OCI-M2 (cell line): Measurements from ENCODE around the gene MFAP2.

Experiments
- DNase-seq: peaks from one replicate; lab custom pipeline; 2025; ENCODE audit not compliant: unreplicated experiment; lab: John Stamatoyannopoulos, UW

MFAP2 gene

GRCh38 chr1:17008208-17008855 lies 27.9 kb upstream of the MFAP2 start:
- no peak for DNase-seq

GRCh38 chr1:17007121-17007520 lies 26.7 kb upstream of the MFAP2 start:
- DNase-seq: no peak

- DNase-seq: no peak
Observed at GRCh38 chr1:17005365-17005740, 24.9 kb upstream of the MFAP2 start.

GRCh38 chr1:17004466-17005364 lies 24.3 kb upstream of the MFAP2 start:
- DNase-seq: no peak

DNA sequence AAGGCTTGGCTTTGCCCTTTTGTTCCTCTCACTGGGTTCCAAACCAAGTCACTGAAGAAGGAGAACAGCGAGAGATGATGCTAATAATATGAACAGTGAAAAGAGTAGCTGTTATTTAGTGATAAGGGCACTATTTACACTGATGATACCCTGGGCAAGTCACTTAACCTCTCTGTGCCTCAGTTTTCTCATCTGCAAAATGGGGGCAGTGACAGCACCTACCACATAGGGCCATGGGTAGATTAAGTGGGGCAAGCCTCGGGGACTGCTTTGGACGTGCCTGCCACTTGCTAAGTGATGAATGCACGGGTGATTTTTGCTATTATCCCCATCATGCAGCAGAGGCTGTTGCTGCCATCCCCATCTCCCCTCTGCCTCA lies 22.1 kb upstream of the MFAP2 start:
- no peak for DNase-seq

DNA sequence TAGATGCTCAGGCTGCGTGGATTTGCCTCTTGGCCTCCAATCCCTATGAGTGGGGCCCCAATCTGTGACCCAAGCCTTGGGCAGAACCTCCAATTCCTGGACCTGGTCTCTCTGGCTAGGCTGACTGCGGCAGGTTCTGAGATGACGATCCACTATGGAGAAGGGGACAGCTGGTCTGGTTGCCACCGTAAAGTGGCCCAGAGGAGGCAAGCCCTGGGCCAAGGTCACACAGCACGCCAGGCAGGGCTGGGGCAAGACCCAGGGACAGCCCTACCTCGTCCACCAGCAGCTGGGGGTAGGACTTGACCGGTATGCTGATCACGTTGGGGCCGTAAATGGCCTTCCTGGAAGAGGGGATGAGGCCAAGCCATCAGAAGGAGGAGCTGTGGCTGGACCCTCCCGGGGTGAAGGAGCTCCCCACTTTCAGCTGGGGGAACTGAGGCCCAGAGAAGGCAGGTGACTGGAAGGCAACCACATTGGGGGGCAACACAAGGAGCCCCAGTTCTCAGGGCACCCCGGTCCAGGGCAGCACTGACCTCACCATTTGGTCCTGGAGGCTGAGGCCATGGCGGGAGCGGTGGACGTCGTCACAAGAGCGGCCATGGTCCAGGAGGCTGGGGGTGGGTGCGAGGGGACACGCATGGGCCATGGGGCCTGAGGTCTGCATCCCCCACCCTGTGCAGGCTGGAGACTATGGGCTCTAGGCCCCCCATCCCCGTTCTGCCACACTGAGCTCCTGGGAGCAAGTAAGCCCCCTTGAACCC lies 21.5 kb upstream of the MFAP2 start:
- DNase-seq: no peak

GRCh38 chr1:16999863-17000262 lies 19.4 kb upstream of the MFAP2 start:
- DNase-seq: no peak

- DNase-seq: no peak
Observed at GRCh38 chr1:16998589-16998988, 18.2 kb upstream of the MFAP2 start.

DNA sequence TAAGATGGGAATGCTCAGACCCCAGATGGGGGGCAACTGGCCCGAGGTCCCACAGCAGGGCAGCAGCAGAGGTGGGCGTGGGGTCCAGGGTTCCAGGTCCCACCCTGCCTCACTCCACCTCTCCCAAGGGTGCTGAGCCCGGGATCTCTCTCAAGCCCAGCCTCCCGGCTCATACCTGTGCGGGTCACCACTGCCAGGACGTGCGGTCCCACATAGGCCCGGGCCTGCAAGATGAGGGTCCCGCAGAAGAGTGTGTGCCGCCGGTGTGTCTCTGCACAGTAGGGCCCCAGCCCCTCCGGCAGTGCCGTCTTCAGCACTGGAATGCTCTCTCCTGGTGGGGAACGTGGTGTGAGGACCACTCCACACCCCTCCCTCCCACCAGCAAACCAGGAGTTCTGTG lies 16.4 kb upstream of the MFAP2 start:
- DNase-seq: no peak

DNA sequence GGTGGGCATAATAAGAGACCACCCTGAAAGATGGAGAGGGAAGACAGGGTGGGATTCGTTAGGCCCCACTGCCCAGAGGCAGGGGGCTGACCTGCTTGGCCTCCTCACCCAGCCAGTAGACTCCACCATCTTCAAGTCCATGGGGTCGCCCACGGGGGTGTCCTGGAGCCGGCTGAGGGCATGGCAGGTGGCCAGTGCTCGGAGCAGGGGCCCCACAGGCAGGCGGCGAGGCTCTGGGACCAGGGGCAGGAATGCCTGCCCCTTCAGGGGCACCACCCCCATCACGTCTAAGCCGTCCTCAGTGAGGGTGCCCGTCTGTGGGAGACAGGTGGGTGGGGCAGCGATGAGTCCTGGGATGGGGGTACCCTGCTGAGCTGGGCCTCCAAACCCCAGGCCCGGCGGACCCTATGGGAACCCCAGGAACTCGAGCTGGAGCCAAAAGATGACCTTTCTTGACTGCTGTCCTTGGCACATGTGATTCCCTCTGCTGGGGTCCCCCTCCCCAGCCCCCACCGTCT lies 13.2 kb upstream of the MFAP2 start:
- DNase-seq: no peak

DNA sequence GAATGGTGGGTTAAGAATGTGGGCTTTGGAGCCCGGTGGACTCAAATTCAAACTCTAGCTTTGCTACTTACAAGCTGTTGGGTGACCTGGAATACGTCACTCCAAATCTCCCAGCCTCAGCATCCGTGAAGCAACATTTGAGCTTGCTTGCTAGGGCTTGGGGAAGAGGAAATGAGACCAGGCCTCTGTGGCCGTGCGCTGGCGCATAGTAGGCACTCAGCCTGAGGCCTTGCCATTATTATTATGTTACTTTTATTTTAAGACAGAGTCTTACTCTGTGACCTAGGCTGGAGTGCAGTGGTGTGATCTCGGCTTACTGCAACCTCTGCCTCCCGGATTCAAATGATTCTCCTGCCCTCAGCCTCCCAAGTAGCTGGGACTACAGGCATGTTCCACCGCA lies 12.3 kb upstream of the MFAP2 start:
- no peak for DNase-seq

- DNase-seq: no peak
Observed at GRCh38 chr1:16992102-16992501, 11.7 kb upstream of the MFAP2 start.

DNA sequence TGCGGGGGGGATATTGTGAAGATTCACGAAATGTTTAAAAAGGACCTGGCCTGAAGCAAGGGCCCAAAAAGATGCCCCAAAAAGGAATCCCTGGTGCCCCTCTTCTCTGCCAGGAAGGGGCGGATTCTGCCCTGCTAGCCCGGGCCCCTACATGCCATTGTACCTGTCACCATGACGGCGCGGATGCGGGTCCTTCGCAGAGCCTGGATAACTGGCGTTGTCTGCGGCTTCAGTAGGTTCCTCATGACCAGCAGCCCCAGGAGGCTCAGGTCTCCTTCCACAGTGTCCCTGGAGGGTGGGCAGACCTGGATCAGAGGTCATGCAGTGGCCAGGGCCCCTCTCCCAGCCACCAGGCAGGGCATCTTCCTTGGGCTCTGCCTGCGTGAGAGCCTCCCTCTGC lies 11.2 kb upstream of the MFAP2 start:
- DNase-seq: no peak

GRCh38 chr1:16989676-16990391 lies 9.4 kb upstream of the MFAP2 start:
- DNase-seq: no peak

- no peak for DNase-seq
Observed at GRCh38 chr1:16988210-16988609, 7.8 kb upstream of the MFAP2 start.

- no peak for DNase-seq
Observed at GRCh38 chr1:16986962-16987361, 6.5 kb upstream of the MFAP2 start.

- DNase-seq: no peak
Observed at GRCh38 chr1:16986560-16986959, 6.1 kb upstream of the MFAP2 start.

DNA sequence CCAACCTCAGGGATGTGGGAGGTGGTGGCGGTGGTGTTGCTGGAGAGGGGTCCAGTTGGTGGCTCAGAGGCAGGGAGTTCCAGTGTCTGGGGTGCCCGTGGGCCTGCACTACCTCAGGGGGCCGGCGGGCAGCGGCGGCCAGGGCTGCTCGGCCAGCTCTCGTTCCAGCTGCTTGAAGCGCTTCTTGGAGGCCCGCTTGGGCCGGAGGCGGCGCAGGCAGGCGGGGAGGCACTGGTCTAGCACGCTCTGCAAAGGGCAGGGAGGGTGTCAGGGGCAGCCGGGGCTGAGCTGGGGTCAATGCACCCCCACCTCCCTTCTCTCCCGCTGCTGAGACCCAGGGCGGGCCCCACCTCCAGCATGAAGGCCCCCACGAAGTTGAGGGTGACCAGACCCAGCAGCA lies 5.7 kb upstream of the MFAP2 start:
- DNase-seq: no peak

GRCh38 chr1:16984717-16985116 lies 4.3 kb upstream of the MFAP2 start:
- no peak for DNase-seq

- DNase-seq: no peak
Observed at GRCh38 chr1:16983649-16984048, 3.2 kb upstream of the MFAP2 start.

- DNase-seq: no peak
Observed at GRCh38 chr1:16982902-16983301, 2.5 kb upstream of the MFAP2 start.
